Measurements from ENCODE around the gene ZNF2.
"Not testable (repeated sequence)": the region's sequence is repeated elsewhere in the genome, so short reads cannot be mapped to it uniquely, and the experiment has no call there.

ZNF2 gene

DNA sequence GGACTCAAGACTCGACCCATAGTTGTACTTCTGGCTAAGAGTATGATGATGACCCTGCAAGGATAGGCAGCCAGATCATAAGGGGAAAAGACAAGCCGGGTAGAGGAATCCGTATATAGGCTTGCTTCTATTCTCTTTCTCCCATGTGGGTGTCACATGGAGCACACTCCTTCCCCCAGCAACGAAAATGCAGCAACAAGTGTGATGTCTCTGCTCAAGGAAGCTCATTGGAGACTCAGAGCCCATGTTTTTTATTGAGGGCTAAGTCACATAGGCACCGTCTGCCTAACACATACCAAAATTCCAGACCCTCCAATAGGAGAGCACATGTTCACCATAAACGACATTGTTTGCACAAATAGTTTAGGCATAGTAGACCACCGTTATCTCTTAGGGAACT, 6.3 kb downstream of the ZNF2 start:
- no peak for DNase-seq (ENCODE audit: low read depth)

DNA sequence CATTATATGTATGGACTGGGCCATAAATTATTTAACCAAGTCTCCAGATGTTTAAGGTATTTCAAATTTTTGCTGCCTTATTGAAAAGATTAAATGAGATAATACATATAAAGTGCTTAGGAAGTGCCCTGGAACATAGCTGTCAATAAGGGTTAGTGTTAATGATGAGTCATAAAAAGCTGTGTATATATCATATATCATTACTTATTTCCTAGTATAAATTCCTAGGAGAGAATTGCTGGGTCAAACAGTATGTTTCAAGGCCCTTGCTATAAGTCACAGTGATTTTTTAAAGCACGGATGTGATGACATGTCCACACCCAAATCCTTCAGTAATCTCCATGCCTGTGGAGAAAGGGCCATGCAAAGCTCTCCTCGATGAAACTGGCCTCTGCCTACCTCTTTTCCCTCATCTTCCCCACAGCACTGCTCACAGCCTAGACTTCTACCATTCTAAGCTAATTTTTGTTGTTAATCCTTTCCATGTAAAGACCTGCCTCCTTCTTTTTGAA, 8.5 kb downstream of the ZNF2 start:
- no peak for DNase-seq (ENCODE audit: low read depth)
- H3K4me3 ChIP-seq (ENCODE audit: low read length) = no peak overlapping the region
- TF ChIP-seq, protein P1, sequence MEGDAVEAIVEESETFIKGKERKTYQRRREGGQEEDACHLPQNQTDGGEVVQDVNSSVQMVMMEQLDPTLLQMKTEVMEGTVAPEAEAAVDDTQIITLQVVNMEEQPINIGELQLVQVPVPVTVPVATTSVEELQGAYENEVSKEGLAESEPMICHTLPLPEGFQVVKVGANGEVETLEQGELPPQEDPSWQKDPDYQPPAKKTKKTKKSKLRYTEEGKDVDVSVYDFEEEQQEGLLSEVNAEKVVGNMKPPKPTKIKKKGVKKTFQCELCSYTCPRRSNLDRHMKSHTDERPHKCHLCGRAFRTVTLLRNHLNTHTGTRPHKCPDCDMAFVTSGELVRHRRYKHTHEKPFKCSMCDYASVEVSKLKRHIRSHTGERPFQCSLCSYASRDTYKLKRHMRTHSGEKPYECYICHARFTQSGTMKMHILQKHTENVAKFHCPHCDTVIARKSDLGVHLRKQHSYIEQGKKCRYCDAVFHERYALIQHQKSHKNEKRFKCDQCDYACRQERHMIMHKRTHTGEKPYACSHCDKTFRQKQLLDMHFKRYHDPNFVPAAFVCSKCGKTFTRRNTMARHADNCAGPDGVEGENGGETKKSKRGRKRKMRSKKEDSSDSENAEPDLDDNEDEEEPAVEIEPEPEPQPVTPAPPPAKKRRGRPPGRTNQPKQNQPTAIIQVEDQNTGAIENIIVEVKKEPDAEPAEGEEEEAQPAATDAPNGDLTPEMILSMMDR (conservative IDR thresholded peaks at IDR 0.05; ENCODE audit: low read depth, low read length) = no peak

More for the DNA sequence above, 6.3 kb downstream of the ZNF2 start:
- no peak overlapping the region for H3K4me3 ChIP-seq (ENCODE audit: low read length)
- TF ChIP-seq, protein P1 (conservative IDR thresholded peaks at IDR 0.05; ENCODE audit: low read depth, low read length) = no peak

DNA sequence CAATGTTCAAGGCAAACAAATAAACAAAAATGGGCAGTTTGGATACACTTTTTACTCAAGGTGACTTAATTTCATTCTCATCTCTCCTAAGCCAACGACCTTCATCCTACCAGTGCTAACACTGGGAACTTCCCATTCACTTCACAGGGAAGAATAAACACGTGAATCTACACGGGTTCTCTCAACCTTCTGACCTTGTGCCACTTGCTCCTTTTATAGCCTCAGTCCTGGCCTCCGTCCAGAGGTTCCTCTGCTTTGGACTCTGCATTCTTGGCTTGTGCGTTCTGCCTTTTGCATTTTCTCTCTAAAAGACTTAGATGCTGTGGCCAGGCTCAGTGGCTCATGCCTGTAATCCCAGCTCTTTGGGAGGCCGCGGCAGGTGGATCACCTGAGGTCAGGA, 13.8 kb downstream of the ZNF2 start:
- DNase-seq (ENCODE audit: low read depth) = no peak
- TF ChIP-seq, protein P1 (conservative IDR thresholded peaks at IDR 0.05; ENCODE audit: low read depth, low read length) = no peak
- H3K4me3 ChIP-seq (ENCODE audit: low read length) = no peak overlapping the region

DNA sequence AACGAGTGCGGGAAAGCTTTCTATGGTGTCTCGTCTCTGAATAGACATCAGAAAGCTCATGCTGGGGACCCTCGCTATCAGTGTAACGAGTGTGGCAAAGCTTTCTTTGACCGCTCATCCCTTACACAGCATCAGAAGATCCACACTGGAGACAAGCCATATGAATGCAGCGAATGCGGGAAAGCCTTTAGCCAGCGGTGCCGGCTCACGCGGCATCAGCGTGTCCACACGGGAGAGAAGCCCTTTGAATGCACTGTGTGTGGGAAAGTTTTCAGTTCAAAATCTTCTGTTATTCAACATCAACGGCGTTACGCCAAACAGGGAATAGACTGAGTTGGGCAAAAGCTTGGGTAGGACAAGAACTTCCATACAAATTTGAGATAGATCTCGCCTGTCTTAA, 16.2 kb downstream of the ZNF2 start:
- no peak overlapping the region for H3K4me3 ChIP-seq (ENCODE audit: low read length)
- no peak for DNase-seq (ENCODE audit: low read depth)
- TF ChIP-seq, protein P1 (conservative IDR thresholded peaks at IDR 0.05; ENCODE audit: low read depth, low read length) = no peak

DNA sequence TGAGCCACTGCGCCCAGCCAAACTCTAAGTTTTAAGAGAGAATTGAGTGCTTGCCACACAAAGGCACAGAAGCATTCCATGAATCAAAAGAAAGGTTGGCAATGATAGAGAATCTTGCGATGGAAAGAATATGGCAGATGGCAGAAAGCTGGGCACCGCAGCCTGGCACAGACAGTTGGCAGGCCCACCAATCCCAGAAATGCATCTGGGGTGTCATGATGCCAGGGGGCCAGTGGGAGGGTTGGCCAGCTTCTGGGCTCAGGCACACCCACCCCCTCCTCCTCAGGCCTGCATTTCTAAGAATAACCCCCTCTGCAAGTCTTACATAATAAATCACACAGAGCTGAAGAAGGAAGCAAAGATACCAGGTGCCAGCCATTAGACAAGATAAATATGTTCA, 19.6 kb downstream of the ZNF2 start:
- DNase-seq (ENCODE audit: low read depth) = no peak
- TF ChIP-seq, protein P1 (conservative IDR thresholded peaks at IDR 0.05; ENCODE audit: low read depth, low read length) = no peak

DNA sequence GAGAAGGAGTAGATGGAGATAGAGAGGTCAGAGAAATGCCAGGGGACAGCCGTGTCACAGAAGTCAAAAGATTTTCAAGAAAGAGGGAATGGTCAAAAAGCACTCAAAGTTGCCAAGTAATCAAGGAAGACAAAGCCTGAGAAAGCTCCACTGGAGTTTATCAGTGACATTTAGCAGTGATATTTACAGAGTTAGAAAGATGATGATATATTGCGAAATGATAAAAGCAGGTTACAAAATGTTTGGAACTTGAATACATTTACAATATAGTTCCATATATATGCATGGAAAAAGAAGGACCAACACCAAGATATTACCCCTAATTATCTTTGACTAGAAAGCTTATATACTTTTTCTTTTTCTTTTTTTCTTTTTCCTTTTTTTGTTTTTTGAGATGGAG, 20.4 kb downstream of the ZNF2 start:
- TF ChIP-seq, protein P1 (conservative IDR thresholded peaks at IDR 0.05; ENCODE audit: low read depth, low read length) = no peak

More for the DNA sequence above, 19.6 kb downstream of the ZNF2 start:
- no peak overlapping the region for H3K4me3 ChIP-seq (ENCODE audit: low read length)

DNA sequence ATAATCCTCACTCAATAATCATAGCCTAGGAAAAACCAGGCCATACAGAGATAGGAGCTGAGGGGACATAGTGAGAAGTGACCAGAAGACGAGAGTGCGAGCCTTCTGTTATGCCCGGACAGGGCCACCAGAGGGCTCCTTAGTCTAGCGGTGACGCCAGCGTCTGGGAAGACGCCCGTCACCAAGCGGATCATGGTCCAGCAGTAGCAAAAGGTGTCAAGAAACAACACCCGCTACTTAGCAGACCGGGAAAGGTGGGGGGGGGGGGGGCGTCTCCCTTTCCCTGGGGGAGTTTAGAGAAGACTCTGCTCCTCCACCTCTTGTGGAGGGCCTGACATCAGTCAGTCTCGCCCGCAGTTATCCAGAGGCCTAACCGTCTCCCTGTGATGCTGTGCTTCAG, 27.3 kb downstream of the ZNF2 start:
- TF ChIP-seq, protein P1 (conservative IDR thresholded peaks at IDR 0.05; ENCODE audit: low read depth, low read length) = peak; percentile 59
- not testable (repeated sequence) for H3K4me3 ChIP-seq (ENCODE audit: low read length); DNase-seq (ENCODE audit: low read depth)

More for the DNA sequence above, 20.4 kb downstream of the ZNF2 start:
- no peak for DNase-seq (ENCODE audit: low read depth)
- H3K4me3 ChIP-seq (ENCODE audit: low read length) = no peak overlapping the region
